Astrocyte (in vitro differentiated cells and primary cell): ENCODE data around the gene GDF2.

Experiments
- EZH2 ChIP-seq: IDR thresholded peaks from 2 replicates; pipeline ENCODE4 v1.6.1; 2012; ENCODE audit warnings: mild to moderate bottlenecking, low read length, inconsistent platforms; ENCODE audit not compliant: insufficient read depth
- TF ChIP-seq, protein P1 (sequence below): IDR thresholded peaks from 2 replicates; pipeline ENCODE4 v1.5.1; 2011; ENCODE audit warnings: low read depth, mild to moderate bottlenecking, inconsistent platforms, low read length, moderate library complexity; ENCODE audit not compliant: insufficient read depth

DNA sequence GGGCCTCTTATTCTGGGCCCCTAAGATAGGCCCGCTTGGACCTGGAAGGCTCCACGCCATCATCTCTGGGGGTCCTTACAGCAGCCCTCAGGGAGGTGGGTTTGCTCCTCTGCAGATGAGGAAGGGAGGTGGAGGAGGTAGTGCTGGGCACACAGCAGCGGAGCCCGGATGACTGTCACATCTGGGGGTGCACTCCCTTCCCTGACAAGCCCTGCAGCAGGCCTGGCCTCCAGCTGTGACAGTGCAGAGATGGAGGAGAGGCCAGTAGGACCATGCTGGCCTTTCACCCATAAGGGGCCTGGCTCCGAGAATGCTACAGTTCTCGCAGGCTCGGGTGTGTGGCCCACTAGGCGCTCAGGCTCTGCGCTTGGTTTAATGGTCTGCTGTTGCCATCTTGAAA lies 9.2 kb downstream of the GDF2 start:
- TF ChIP-seq, protein P1, sequence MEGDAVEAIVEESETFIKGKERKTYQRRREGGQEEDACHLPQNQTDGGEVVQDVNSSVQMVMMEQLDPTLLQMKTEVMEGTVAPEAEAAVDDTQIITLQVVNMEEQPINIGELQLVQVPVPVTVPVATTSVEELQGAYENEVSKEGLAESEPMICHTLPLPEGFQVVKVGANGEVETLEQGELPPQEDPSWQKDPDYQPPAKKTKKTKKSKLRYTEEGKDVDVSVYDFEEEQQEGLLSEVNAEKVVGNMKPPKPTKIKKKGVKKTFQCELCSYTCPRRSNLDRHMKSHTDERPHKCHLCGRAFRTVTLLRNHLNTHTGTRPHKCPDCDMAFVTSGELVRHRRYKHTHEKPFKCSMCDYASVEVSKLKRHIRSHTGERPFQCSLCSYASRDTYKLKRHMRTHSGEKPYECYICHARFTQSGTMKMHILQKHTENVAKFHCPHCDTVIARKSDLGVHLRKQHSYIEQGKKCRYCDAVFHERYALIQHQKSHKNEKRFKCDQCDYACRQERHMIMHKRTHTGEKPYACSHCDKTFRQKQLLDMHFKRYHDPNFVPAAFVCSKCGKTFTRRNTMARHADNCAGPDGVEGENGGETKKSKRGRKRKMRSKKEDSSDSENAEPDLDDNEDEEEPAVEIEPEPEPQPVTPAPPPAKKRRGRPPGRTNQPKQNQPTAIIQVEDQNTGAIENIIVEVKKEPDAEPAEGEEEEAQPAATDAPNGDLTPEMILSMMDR = no peak
- no peak for TF ChIP-seq EZH2
